GM23248 (cell line): ENCODE data around the gene DIS3L. TPM values are rescaled to one million over a fixed set of nuclear protein-coding genes. Genes with fewer than 3 reads are reported as not detected.
"Not testable (repeated sequence)": the region's sequence is repeated elsewhere in the genome, so short reads cannot be mapped to it uniquely, and the experiment has no call there.

Source experiments
- DNase-seq: peaks from one replicate; pipeline ENCODE4 v3.0.0-alpha.2; 2015
- H2AFZ ChIP-seq: fragments of 200-600 bp; sonication (generic); 2 replicates; pipeline ENCODE4 v1.6.1; 2016; ENCODE audit warnings: antibody characterized with exemption
- H3F3A ChIP-seq: fragments of 200-600 bp; sonication (generic); 2 replicates; pipeline ENCODE4 v1.6.1; 2016; ENCODE audit warnings: mild to moderate bottlenecking, antibody characterized with exemption, mixed run types; ENCODE audit not compliant: insufficient read depth
- H3K27ac ChIP-seq: fragments of 200-600 bp; sonication (generic); 2 replicates; pipeline ENCODE4 v1.5.1; 2016; ENCODE audit warnings: mild to moderate bottlenecking
- H3K27me3 ChIP-seq: fragments of 200-600 bp; sonication (generic); replicated peaks from 2 replicates; pipeline ENCODE4 v1.6.1; 2016; ENCODE audit warnings: mild to moderate bottlenecking; ENCODE audit not compliant: insufficient read depth
- H3K36me3 ChIP-seq: fragments of 200-600 bp; sonication (generic); 2 replicates; pipeline ENCODE4 v1.6.1; 2016; ENCODE audit warnings: low read depth, mild to moderate bottlenecking
- H3K4me1 ChIP-seq: fragments of 200-600 bp; sonication (generic); 2 replicates; pipeline ENCODE4 v1.6.1; 2016; ENCODE audit warnings: mild to moderate bottlenecking; ENCODE audit not compliant: insufficient read depth
- H3K4me2 ChIP-seq: fragments of 200-600 bp; sonication (generic); one replicate; pipeline ENCODE4 v1.6.1; 2016; ENCODE audit warnings: mild to moderate bottlenecking; ENCODE audit not compliant: unreplicated experiment
- H3K4me3 ChIP-seq: fragments of 200-600 bp; sonication (generic); 2 replicates; pipeline ENCODE4 v1.5.1; 2016; ENCODE audit warnings: mild to moderate bottlenecking
- H3K79me2 ChIP-seq: fragments of 200-600 bp; sonication (generic); 2 replicates; pipeline ENCODE4 v1.6.1; 2016; ENCODE audit warnings: mild to moderate bottlenecking; ENCODE audit not compliant: insufficient read depth
- H3K9ac ChIP-seq: fragments of 200-600 bp; sonication (generic); 2 replicates; pipeline ENCODE4 v1.6.1; 2016; ENCODE audit warnings: mild to moderate bottlenecking
- H3K9me2 ChIP-seq: fragments of 200-600 bp; sonication (generic); 2 replicates; pipeline ENCODE4 v1.6.1; 2016; ENCODE audit warnings: mixed run types, mild to moderate bottlenecking, moderate library complexity; ENCODE audit not compliant: insufficient read depth
- H3K9me3 ChIP-seq: fragments of 200-600 bp; sonication (generic); one replicate; pipeline ENCODE4 v1.6.1; 2017; ENCODE audit warnings: low read depth
- H4K20me1 ChIP-seq: fragments of 200-600 bp; sonication (generic); 2 replicates; pipeline ENCODE4 v1.6.0; 2016; ENCODE audit not compliant: insufficient read depth
- EZH2 ChIP-seq: fragments of 200-600 bp; sonication (generic); IDR thresholded peaks from 2 replicates; pipeline ENCODE4 v1.6.1; 2018; ENCODE audit warnings: antibody characterized with exemption, mild to moderate bottlenecking; ENCODE audit not compliant: insufficient read depth, poor library complexity, severe bottlenecking
- EZH2phosphoT487 ChIP-seq: fragments of 200-600 bp; sonication (generic); IDR thresholded peaks from 2 replicates; pipeline ENCODE4 v1.6.1; 2018; ENCODE audit warnings: antibody characterized with exemption, moderate library complexity, mild to moderate bottlenecking, low read depth; ENCODE audit not compliant: insufficient read depth
- WGBS, 2 experiments: methylation state at CpG; one replicate each; pipeline ENCODE4 v1.1.6; 2015 to 2017; ENCODE audit warnings: low lambda C conversion rate in 2 of 2, low coverage in 1 of 2; ENCODE audit errors: missing lambda C conversion rate in 2 of 2; 5-methylcytosine and 5-hydroxymethylcytosine counted together
- in situ Hi-C: fragments of 300-500 bp; cut with MboI; formaldehyde crosslinking; loops from 2 replicates; pipeline ENCODE4 v1.15.0; 2020
- polyA plus RNA-seq: library from polyadenylated mRNA; unstranded; fragments of >200 nt; fragmentation: Nextera tagmentation; extraction: Ambion mirVana; gene quantifications from 2 replicates; pipeline ENCODE4 v1.2.1, GENCODE V29; 2016
- total RNA-seq: library from RNA; depleted of rRNA; stranded (reverse); fragments of >200 nt; shearing (Covaris generic); gene quantifications from 2 replicates; pipeline ENCODE4 v1.2.3, GENCODE V29; 2014

The DIS3L gene
- total and polyA plus RNA-seq, 2 experiments from 2014 or later: 15.6 to 23.7 TPM

- Histone ChIP-seq H3K36me3 (no peaks in the 10 kb centered on the region), H3K9ac (no peak overlapping the region), H3K9me2 (no peaks in the 10 kb centered on the region), H3K4me3 (no peak overlapping the region), H3K79me2 (0 out of 2 replicates have a peak, but pooled peaks cover 17% of the 10 kb centered on the region), H3K27ac (no peak overlapping the region), H3K9me3 (no peaks in the 10 kb centered on the region), H3K4me1 (peaks cover 23% of the 10 kb centered on the region), H3F3A (peaks cover 36% of the 10 kb centered on the region), H3K4me2 (no peak overlapping the region), H2AFZ (no peak overlapping the region), H3K27me3 (no peaks in the 10 kb centered on the region), H4K20me1 (no peaks in the 10 kb centered on the region)
- DNase-seq: no peak
- TF ChIP-seq EZH2phosphoT487 (no peak), EZH2 (no peak)
- WGBS, 2 experiments: 39 to 44% methylated on average over 4 of the region's 4 CpGs
- in situ Hi-C loops: no loop called here
Measured at GRCh38 chr15:66298803-66299251, 5.5 kb downstream of the DIS3L start.

GRCh38 chr15:66302489-66303278, 9.3 kb downstream of the DIS3L start:
- Histone ChIP-seq H3K9me2 (no peaks in the 10 kb centered on the region), H3K9ac (no peak overlapping the region), H3K79me2 (no peaks in the 10 kb centered on the region), H4K20me1 (no peaks in the 10 kb centered on the region), H3K9me3 (no peaks in the 10 kb centered on the region), H3F3A (peaks cover 13% of the 10 kb centered on the region), H3K27ac (no peak overlapping the region), H2AFZ (no peak overlapping the region; the same call in 1 of the 2 replicates), H3K4me1 (peaks cover 11% of the 10 kb centered on the region; the same call in 1 of the 2 replicates), H3K36me3 (no peaks in the 10 kb centered on the region), H3K4me3 (no peak overlapping the region), H3K4me2 (no peak overlapping the region), H3K27me3 (no peaks in the 10 kb centered on the region)
- TF ChIP-seq EZH2 (no peak), EZH2phosphoT487 (no peak)
- WGBS, 2 experiments: 81 to 87% methylated on average over 5 of the region's 5 CpGs
- DNase-seq: no peak
- in situ Hi-C loops: no loop called here

- H3K9me3 ChIP-seq, in situ Hi-C loops, H3K4me2 ChIP-seq, H4K20me1 ChIP-seq, H3K9me2 ChIP-seq, H2AFZ ChIP-seq, DNase-seq, H3K4me3 ChIP-seq, H3K27me3 ChIP-seq, H3K79me2 ChIP-seq, H3K27ac ChIP-seq, H3K36me3 ChIP-seq: not testable (repeated sequence)
- Histone ChIP-seq H3K9ac (0 out of 2 replicates have a peak overlapping the region, but pooled peaks have one; percentile 8), H3K4me1 (peaks cover 11% of the 10 kb centered on the region; the same call in 1 of the 2 replicates), H3F3A (peaks cover 13% of the 10 kb centered on the region)
- 95 to 96% methylated on average over 10 of the region's 10 CpGs for WGBS, 2 experiments
Measured at GRCh38 chr15:66304425-66304824, 11.1 kb downstream of the DIS3L start.

- Histone ChIP-seq H3F3A (peaks cover 13% of the 10 kb centered on the region), H3K9ac (no peak overlapping the region), H3K27ac (no peak overlapping the region), H3K36me3 (peaks cover 6% of the 10 kb centered on the region; the same call in 1 of the 2 replicates), H3K4me3 (no peak overlapping the region), H3K9me3 (no peaks in the 10 kb centered on the region), H3K27me3 (no peaks in the 10 kb centered on the region), H3K4me1 (peaks cover 11% of the 10 kb centered on the region; the same call in 1 of the 2 replicates), H4K20me1 (no peaks in the 10 kb centered on the region), H3K4me2 (no peak overlapping the region), H3K9me2 (no peaks in the 10 kb centered on the region), H2AFZ (no peak overlapping the region), H3K79me2 (no peaks in the 10 kb centered on the region)
- DNase-seq: no peak
- WGBS, 2 experiments: 93% methylated on average over 3 of the region's 3 CpGs
- TF ChIP-seq EZH2phosphoT487 (no peak), EZH2 (no peak)
- in situ Hi-C loops: no loop called here
Measured at GRCh38 chr15:66306381-66306780, 13.0 kb downstream of the DIS3L start.
